CD8-positive, alpha-beta memory T cell (primary cell): Measurements from ENCODE around the gene ATP2B2. TPM values are rescaled to one million over a fixed set of nuclear protein-coding genes. Genes with fewer than 3 reads are reported as not detected.
A peak's percentile ranks its signal among the peaks of the same experiment; 100 is the strongest.

Experiments used
- CTCF ChIA-PET: fragments of 350-600 bp; sonication (Branson Sonifier 250); formaldehyde crosslinking; loops from one replicate; lab custom pipeline; 2021; ENCODE audit warnings: antibody characterized with exemption; lab: Charles Lee
- POLR2A ChIA-PET: fragments of 350-600 bp; sonication (Branson Sonifier 250); formaldehyde crosslinking; loops from one replicate; lab custom pipeline; 2021; ENCODE audit warnings: antibody characterized with exemption; lab: Charles Lee
- DNase-seq, 5 donors: peaks; one replicate each; pipeline versions ENCODE4 v3.0.0 to v3.0.0-alpha.2; 2020 to 2022; ENCODE audit warnings: mixed read lengths in 1 of 5
- H3K27ac ChIP-seq: one replicate; pipeline ENCODE4 v1.7.0; 2013; ENCODE audit warnings: low read depth, mild to moderate bottlenecking, low read length, moderate library complexity
- H3K27me3 ChIP-seq: 2 replicates; pipeline ENCODE4 v1.7.0; 2013; ENCODE audit warnings: low read length, mild to moderate bottlenecking; ENCODE audit not compliant: insufficient read depth, poor library complexity, severe bottlenecking
- H3K36me3 ChIP-seq: 2 replicates; pipeline ENCODE4 v1.7.0; 2013; ENCODE audit warnings: mild to moderate bottlenecking, low read length, moderate library complexity; ENCODE audit not compliant: insufficient read depth
- H3K4me1 ChIP-seq: 2 replicates; pipeline ENCODE4 v1.7.0; 2013; ENCODE audit warnings: mild to moderate bottlenecking, low read length, moderate library complexity; ENCODE audit not compliant: insufficient read depth
- H3K4me3 ChIP-seq: 2 replicates; pipeline ENCODE4 v1.7.0; 2013; ENCODE audit warnings: mild to moderate bottlenecking, low read length
- H3K9me3 ChIP-seq: 2 replicates; pipeline ENCODE4 v1.7.0; 2013; ENCODE audit warnings: mild to moderate bottlenecking, low read length
- H3K27ac Mint-ChIP-seq, 8 donors: one replicate each; pipeline ENCODE4 v1.8.0; 2020 to 2021; ENCODE audit warnings: mixed read lengths in 8 of 8, mild to moderate bottlenecking in 6 of 8, inconsistent platforms in 3 of 8, moderate library complexity in 3 of 8
- H3K27me3 Mint-ChIP-seq, 2 donors: one replicate each; pipeline ENCODE4 v1.8.0; 2020 to 2021; ENCODE audit warnings: mixed read lengths in 2 of 2, mild to moderate bottlenecking in 1 of 2, moderate library complexity in 1 of 2
- H3K36me3 Mint-ChIP-seq, 3 donors: one replicate each; pipeline ENCODE4 v1.8.0; 2020 to 2021; ENCODE audit warnings: mixed read lengths in 3 of 3, inconsistent platforms in 1 of 3, mild to moderate bottlenecking in 1 of 3
- H3K4me1 Mint-ChIP-seq, 3 donors: one replicate each; pipeline ENCODE4 v1.8.0; 2020 to 2021; ENCODE audit warnings: mixed read lengths in 3 of 3, inconsistent platforms in 1 of 3, mild to moderate bottlenecking in 1 of 3
- H3K4me3 Mint-ChIP-seq, 7 donors: one replicate each; pipeline ENCODE4 v1.8.0; 2020 to 2021; ENCODE audit warnings: mixed read lengths in 7 of 7, mild to moderate bottlenecking in 6 of 7, moderate library complexity in 4 of 7, inconsistent platforms in 2 of 7
- H3K9me3 Mint-ChIP-seq, 5 donors: one replicate each; pipeline ENCODE4 v1.8.0; 2020 to 2022; ENCODE audit warnings: mixed read lengths in 5 of 5, mild to moderate bottlenecking in 3 of 5, moderate library complexity in 2 of 5, inconsistent platforms in 1 of 5
- polyA plus RNA-seq: library from polyadenylated mRNA; unstranded; fragments of 300-500 nt; fragmentation: Illumina TruSeq; gene quantifications from one replicate; pipeline ENCODE4 v1.2.3, GENCODE V29; 2021
- total RNA-seq, 2 experiments: library from RNA; stranded (reverse); gene quantifications; one replicate each; pipeline ENCODE4 v1.2.3, GENCODE V29; 2021

Gene ATP2B2
- total and polyA plus RNA-seq, 3 experiments from 2014 or later, result not detected

DNA sequence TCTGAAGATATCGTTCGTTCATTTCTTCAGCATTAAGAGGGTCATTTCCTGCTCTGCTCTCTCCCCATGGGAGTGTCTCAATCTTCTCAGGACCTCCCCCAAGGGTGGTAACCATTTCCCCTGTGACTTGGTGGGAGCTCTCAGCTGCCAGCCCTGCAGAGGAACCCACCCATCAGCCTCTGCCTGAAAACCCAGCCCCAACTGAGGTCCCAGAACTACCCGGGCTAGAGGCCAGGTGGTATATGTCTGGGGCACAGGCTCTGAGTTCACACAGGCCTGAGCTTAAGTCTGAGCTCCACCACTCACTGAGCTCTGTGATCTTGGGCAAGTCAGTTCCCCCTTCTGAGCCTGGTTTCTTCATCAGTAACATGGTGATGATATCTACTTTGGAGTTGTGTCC, 10.0 kb upstream of the ATP2B2 start:
- Mint-ChIP-seq H3K9me3 (no peaks in the 10 kb centered on the region), H3K4me1 (no peaks in the 10 kb centered on the region), H3K4me3 (no peak overlapping the region), H3K27ac (peak overlapping the region in 1 of 8 donors; percentile 8), H3K27me3 (peaks cover 0 to 18% of the 10 kb centered on the region in 2 donors), H3K36me3 (no peaks in the 10 kb centered on the region)
- Histone ChIP-seq H3K4me3 (no peak overlapping the region), H3K4me1 (no peaks in the 10 kb centered on the region), H3K9me3 (no peaks in the 10 kb centered on the region), H3K36me3 (no peaks in the 10 kb centered on the region), H3K27me3 (no peaks in the 10 kb centered on the region), H3K27ac (no peak overlapping the region)
- ChIA-PET CTCF (interaction anchor here (1.4 kb wide), 1 partner anchor 24 kb away, joined by 3 read pairs; no protein-coding TSS in a partner anchor), POLR2A (no interaction called here)
- peak in 1 of 5 donors; percentile 9 for DNase-seq

DNA sequence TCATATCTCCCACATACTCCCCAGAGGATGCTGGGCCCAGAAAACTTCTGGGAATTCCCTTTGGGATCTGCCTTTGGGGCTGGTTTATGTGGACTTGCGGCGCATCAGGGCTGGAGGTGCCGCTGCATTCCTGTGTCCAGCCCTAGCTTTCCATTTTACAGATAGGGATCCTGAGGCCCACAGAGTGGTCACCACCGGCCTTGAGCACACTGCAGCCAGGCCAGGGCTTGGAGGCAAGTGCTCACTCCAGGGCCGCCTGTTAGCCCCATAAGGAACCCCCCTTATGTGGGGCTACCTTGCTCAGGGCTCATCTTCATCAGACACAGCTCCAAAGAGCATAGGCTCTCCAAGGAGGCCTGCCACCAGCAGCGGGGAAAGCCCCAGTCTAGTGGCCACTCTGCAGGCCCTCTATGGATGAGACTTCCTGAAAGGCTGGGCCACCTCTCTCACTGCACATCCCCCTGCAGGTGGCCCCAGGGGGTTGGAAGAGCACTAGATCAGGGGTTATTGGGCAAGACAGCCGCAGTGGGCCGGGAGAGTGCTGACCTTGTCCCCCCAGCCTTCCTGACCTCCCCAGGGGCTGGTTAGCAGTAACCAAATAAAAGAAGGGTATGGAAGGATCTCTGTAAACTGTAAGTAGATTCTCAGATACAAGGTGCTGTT, 9.2 kb upstream of the ATP2B2 start:
- no peaks in the 10 kb centered on the region for H3K4me1 Mint-ChIP-seq
- H3K4me3 Mint-ChIP-seq, result no peak overlapping the region
- no peaks in the 10 kb centered on the region for H3K36me3 ChIP-seq
- H3K4me3 ChIP-seq, result no peak overlapping the region
- peak in 1 of 5 donors; percentile 24 for DNase-seq
- H3K27me3 Mint-ChIP-seq, result peaks cover under 1 to 18% of the 10 kb centered on the region in 2 donors
- no peak overlapping the region for H3K27ac Mint-ChIP-seq
- ChIA-PET POLR2A (no interaction called here), CTCF (interaction anchor here (1.4 kb wide), 1 partner anchor 23 kb away, joined by 3 read pairs; no protein-coding TSS in a partner anchor)
- H3K9me3 Mint-ChIP-seq, result no peaks in the 10 kb centered on the region
- H3K4me1 ChIP-seq, result no peaks in the 10 kb centered on the region
- H3K9me3 ChIP-seq, result no peaks in the 10 kb centered on the region
- no peaks in the 10 kb centered on the region for H3K36me3 Mint-ChIP-seq
- no peaks in the 10 kb centered on the region for H3K27me3 ChIP-seq
- H3K27ac ChIP-seq, result no peak overlapping the region

DNA sequence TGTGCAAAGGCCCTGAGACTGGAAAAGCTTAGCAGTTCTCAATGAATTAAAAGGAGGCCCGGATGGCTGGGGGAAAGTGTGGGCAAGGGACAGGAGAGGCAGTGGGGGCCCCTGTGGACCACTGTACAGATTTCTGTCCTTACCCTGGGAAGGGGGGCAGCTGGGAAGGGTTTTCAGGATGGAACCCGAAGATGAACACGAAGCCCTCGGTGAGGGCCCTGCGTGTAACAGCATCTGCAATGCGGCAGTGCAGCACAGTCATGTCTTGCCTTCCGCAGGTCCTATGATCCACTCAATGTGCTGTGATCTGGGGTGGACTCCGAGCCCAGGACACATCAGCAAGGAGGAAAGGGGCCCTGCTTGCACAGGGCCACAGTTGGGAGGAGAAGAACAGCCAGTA, 7.9 kb upstream of the ATP2B2 start:
- no peak overlapping the region for H3K4me3 ChIP-seq
- Mint-ChIP-seq H3K4me1 (no peaks in the 10 kb centered on the region), H3K36me3 (no peaks in the 10 kb centered on the region), H3K4me3 (no peak overlapping the region), H3K9me3 (no peaks in the 10 kb centered on the region), H3K27ac (no peak overlapping the region), H3K27me3 (peaks cover 2 to 14% of the 10 kb centered on the region in 2 donors)
- H3K27me3 ChIP-seq, result no peaks in the 10 kb centered on the region
- H3K9me3 ChIP-seq, result no peaks in the 10 kb centered on the region
- no peaks in the 10 kb centered on the region for H3K36me3 ChIP-seq
- ChIA-PET POLR2A (no interaction called here), CTCF (no interaction called here)
- H3K27ac ChIP-seq, result no peak overlapping the region
- peak in 1 of 5 donors; percentile 13 for DNase-seq
- H3K4me1 ChIP-seq, result no peaks in the 10 kb centered on the region

DNA sequence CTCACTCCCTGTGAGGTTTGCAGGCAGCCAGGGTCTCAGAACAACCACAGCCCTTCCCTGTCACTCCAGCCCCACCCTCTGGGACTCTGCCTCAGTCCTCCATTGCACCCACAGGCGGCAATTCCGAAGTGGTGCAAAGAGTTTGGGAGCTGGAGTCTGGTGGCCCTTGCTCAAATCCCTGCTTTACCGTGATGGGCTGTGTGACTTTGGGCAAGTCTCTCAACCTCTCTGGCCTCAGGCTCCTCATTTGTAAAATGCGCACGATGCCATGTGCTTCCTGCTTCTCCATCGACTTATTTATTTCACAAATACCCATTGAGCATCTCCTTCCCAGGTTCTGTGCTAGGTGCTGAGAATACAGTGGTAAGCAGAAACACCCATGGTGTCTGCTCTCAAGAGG, 7.3 kb upstream of the ATP2B2 start:
- Mint-ChIP-seq H3K4me3 (no peak overlapping the region), H3K27ac (no peak overlapping the region), H3K4me1 (no peaks in the 10 kb centered on the region), H3K27me3 (peaks cover 2 to 19% of the 10 kb centered on the region in 2 donors), H3K9me3 (no peaks in the 10 kb centered on the region), H3K36me3 (no peaks in the 10 kb centered on the region)
- Histone ChIP-seq H3K4me1 (no peaks in the 10 kb centered on the region), H3K27ac (no peak overlapping the region), H3K36me3 (no peaks in the 10 kb centered on the region), H3K4me3 (no peak overlapping the region), H3K27me3 (no peaks in the 10 kb centered on the region), H3K9me3 (no peaks in the 10 kb centered on the region)
- peak in 1 of 5 donors; percentile 5 for DNase-seq
- ChIA-PET POLR2A (no interaction called here), CTCF (no interaction called here)

DNA sequence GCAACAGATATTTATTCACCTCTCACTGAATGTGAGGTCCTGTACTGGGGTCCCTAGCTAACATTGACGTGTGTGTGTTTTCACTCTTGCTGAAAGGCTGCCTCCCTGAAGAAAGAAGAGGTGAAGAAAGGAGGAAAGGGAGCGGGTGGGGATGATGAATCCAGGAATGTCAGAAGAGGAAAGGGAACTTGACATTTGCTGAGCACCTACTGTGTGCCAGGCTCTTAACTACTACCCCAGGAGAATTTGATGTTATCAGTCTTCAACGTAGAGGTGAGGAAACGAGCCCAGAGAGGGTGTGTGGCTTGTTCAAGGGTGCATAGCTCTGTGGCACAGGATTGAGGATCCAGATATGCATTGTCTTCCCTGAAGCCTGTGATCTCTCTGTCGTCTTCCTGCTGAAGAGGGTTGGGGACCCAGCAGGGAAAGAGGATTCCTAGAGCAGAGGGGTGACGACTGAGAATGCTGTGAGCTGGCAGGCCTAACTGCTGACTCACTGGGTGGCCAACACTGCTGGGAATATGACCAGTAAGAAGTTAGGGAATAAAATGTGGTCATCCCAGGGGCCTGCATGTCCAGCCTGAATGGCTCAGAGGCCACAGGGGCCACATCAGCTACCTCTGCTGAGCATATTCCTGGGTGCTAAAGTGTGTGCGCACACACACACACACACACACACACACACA, 6.6 kb upstream of the ATP2B2 start:
- Mint-ChIP-seq H3K9me3 (no peaks in the 10 kb centered on the region), H3K27me3 (peaks cover 2 to 19% of the 10 kb centered on the region in 2 donors), H3K4me1 (no peaks in the 10 kb centered on the region), H3K4me3 (no peak overlapping the region), H3K36me3 (no peaks in the 10 kb centered on the region), H3K27ac (no peak overlapping the region)
- CTCF ChIA-PET, result no interaction called here
- Histone ChIP-seq H3K27ac (no peak overlapping the region), H3K27me3 (no peaks in the 10 kb centered on the region), H3K9me3 (no peaks in the 10 kb centered on the region), H3K4me3 (no peak overlapping the region), H3K36me3 (no peaks in the 10 kb centered on the region), H3K4me1 (no peaks in the 10 kb centered on the region)
- DNase-seq, result peak in 1 of 5 donors; percentile 1
- POLR2A ChIA-PET, result no interaction called here

DNA sequence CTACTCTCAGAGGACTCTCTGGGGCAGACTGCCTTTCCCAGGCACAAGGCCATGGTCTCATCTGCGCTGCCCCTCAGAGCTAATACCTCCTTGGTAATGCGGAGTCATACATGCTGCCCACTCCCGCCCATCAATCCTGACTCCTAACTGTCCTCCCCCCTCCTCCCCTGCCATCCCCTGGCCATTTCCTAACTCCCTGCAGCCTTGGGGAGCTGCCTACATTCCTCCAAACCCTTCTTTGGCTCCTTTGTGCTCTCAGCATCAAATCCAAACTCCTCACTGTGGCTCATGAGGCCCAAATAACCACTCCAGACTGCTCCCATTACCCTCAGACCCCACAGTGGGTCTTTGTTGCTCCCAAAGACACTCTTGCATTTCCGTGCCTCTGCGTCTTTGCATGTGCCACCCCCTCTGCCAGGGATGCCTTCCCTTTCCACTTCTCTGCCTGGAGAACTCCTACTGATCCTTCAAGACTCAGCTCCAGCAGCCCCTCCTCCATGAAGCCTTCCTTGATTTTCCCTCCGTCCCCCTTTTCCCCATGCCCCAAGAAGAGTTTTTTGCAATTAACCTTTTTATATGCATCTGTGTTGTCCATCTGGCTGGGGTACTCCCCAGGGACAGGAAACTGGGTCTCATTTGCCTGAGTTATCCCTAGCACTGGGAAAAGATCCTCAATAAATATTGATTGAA, 5.5 kb upstream of the ATP2B2 start:
- no peak overlapping the region for H3K27ac Mint-ChIP-seq
- CTCF ChIA-PET, result no interaction called here
- H3K4me1 Mint-ChIP-seq, result no peaks in the 10 kb centered on the region
- no peaks in the 10 kb centered on the region for H3K9me3 Mint-ChIP-seq
- Histone ChIP-seq H3K9me3 (no peaks in the 10 kb centered on the region), H3K36me3 (no peaks in the 10 kb centered on the region), H3K27me3 (no peaks in the 10 kb centered on the region), H3K4me3 (no peak overlapping the region), H3K4me1 (no peaks in the 10 kb centered on the region), H3K27ac (no peak overlapping the region)
- H3K4me3 Mint-ChIP-seq, result no peak overlapping the region
- H3K36me3 Mint-ChIP-seq, result no peaks in the 10 kb centered on the region
- POLR2A ChIA-PET, result no interaction called here
- H3K27me3 Mint-ChIP-seq, result peaks cover 2 to 22% of the 10 kb centered on the region in 2 donors
- DNase-seq, result no peak

DNA sequence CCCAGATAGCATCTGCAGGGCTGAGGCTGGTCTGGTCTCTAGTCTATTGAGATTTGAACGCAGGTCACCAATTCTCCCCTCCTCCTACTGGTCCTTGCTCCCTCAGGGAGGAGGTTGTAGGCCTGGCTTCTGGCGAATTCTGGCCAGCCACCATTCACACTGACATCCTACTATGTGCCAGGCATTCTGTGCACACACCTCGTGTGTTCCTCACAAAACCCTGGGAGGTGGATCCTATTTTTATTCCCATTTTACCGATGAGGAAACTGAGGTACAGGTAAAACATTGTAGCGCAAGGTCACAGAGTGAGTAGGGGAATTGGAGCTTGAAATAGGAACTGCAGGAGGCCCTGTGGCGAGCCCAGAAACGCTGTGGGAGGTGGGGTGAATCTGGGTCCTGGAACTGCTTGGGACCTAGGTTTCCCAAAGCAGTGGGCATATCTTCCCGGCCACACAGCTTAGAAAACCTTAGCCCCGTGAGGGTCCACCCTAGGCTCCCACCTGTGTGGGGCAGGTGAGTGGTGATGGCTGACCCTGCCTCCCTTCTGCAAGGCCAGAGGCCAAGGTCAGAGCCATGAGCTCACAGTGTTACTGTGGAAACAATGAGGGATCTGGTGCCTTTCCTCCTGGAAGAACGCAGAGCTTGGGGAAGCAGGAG, 4.8 kb upstream of the ATP2B2 start:
- CTCF ChIA-PET, result no interaction called here
- Histone ChIP-seq H3K27me3 (no peaks in the 10 kb centered on the region), H3K27ac (no peak overlapping the region), H3K4me1 (no peaks in the 10 kb centered on the region), H3K4me3 (no peak overlapping the region), H3K36me3 (no peaks in the 10 kb centered on the region), H3K9me3 (no peaks in the 10 kb centered on the region)
- Mint-ChIP-seq H3K4me1 (peaks cover 0 to under 1% (median 0%) of the 10 kb centered on the region in 3 donors), H3K4me3 (no peak overlapping the region), H3K36me3 (no peaks in the 10 kb centered on the region), H3K27me3 (peaks cover 2 to 22% of the 10 kb centered on the region in 2 donors), H3K9me3 (no peaks in the 10 kb centered on the region), H3K27ac (no peak overlapping the region)
- no peak for DNase-seq
- POLR2A ChIA-PET, result no interaction called here

DNA sequence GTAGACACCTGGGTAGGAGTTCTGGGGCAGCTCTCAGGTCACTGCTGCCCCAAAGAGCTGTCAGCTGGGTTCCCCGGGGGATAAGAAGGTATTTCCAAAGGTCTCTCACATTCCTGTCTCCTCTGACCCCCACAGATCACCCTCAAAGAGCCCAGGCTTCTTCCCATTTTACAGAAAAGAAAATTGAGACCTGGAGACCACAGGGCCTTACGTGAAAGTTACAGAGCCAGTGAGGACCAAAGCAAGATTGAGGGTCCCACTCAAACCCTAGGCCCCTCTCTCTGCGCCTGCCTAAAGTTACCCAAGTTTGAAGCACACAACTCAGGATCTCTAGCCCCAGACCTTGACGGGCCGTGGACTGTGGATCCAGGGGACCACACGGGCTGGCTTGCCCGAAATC, 3.9 kb upstream of the ATP2B2 start:
- Mint-ChIP-seq H3K27me3 (peaks cover 8 to 28% of the 10 kb centered on the region in 2 donors), H3K27ac (no peak overlapping the region), H3K36me3 (no peaks in the 10 kb centered on the region), H3K9me3 (no peaks in the 10 kb centered on the region), H3K4me3 (no peak overlapping the region), H3K4me1 (peaks cover 0 to 6% (median 0%) of the 10 kb centered on the region in 3 donors)
- DNase-seq, result no peak
- ChIA-PET CTCF (no interaction called here), POLR2A (no interaction called here)
- no peaks in the 10 kb centered on the region for H3K4me1 ChIP-seq
- no peak overlapping the region for H3K27ac ChIP-seq
- H3K36me3 ChIP-seq, result no peaks in the 10 kb centered on the region
- no peaks in the 10 kb centered on the region for H3K9me3 ChIP-seq
- peaks cover 7% of the 10 kb centered on the region for H3K27me3 ChIP-seq
- H3K4me3 ChIP-seq, result no peak overlapping the region
